ENCODE measurements around the gene DFFA. TPM values are rescaled to one million over a fixed set of nuclear protein-coding genes. Genes with fewer than 3 reads are reported as not detected.
A peak's percentile ranks its signal among the peaks of the same experiment; 100 is the strongest.
"Not testable (repeated sequence)": the region's sequence is repeated elsewhere in the genome, so short reads cannot be mapped to it uniquely, and the experiment has no call there.

Gene DFFA
- polyA plus RNA-seq, 1 experiment = 33.6 TPM

DNA sequence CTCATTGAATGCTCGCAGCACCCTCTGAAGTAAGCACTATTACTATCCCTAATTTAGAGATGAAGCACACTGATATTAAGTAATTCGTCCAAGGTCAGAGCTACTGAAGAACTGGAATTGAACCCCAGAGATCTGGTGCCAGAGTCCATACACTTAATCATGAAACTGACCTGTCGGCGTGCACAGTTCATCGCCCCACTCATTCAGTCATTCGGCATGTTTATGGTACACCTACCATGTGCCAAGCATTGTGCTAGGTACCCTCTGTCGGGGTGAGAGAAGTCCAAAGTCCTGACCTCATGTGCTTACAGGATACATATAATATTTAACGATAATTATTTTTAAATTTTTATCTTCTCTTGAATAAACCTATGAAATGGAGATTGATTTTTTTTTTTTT, 47.7 kb downstream of the DFFA start:
- ChIA-PET CTCF (interaction anchor here (0.7 to 3.5 kb wide), 3 partner anchors 37 to 69 kb away, joined by 4 to 27 read pairs (median 5); no protein-coding TSS in a partner anchor), POLR2A (interaction anchor here (0.6 to 1.0 kb wide), 3 partner anchors 9 to 26 kb away, joined by 3 to 6 read pairs (median 3); no protein-coding TSS in a partner anchor)
- Histone ChIP-seq H3K4me3 (ENCODE audit: low read depth, low read length) (no peak overlapping the region), H3K27me3 (ENCODE audit: control insufficient read depth, insufficient read depth, low read length) (no peaks in the 10 kb centered on the region), H3K27ac (ENCODE audit: low read depth, low read length) (no peak overlapping the region), H3K9me3 (ENCODE audit: control insufficient read depth, insufficient read depth, low read length) (no peaks in the 10 kb centered on the region)
- TF ChIP-seq, protein P1, sequence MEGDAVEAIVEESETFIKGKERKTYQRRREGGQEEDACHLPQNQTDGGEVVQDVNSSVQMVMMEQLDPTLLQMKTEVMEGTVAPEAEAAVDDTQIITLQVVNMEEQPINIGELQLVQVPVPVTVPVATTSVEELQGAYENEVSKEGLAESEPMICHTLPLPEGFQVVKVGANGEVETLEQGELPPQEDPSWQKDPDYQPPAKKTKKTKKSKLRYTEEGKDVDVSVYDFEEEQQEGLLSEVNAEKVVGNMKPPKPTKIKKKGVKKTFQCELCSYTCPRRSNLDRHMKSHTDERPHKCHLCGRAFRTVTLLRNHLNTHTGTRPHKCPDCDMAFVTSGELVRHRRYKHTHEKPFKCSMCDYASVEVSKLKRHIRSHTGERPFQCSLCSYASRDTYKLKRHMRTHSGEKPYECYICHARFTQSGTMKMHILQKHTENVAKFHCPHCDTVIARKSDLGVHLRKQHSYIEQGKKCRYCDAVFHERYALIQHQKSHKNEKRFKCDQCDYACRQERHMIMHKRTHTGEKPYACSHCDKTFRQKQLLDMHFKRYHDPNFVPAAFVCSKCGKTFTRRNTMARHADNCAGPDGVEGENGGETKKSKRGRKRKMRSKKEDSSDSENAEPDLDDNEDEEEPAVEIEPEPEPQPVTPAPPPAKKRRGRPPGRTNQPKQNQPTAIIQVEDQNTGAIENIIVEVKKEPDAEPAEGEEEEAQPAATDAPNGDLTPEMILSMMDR (IDR thresholded peaks at IDR 0.05; ENCODE audit: low read depth, low read length) = no peak
- no peak for DNase-seq (ENCODE audit: low read depth, low spot score)

DNA sequence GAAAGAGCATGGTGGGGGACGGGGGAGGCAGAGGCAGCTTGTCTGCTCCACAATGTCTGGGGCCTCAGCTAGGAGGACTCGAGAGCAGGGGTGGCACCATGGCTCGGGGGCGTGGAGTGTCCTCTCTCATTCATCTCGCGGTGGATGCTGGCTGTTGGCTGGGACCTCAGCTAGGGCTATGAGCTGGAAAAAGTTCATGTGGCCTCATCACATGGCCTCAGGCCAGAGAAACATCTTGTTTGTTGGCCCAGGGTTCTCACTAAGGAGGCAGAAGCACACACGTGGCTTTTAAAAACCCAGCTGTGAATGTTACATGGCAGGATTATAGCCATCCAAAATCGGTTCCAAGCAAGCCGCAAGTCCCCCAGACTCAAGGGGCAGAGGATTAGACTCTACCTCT, 48.3 kb downstream of the DFFA start:
- CTCF ChIA-PET = interaction anchor here (1.1 to 3.5 kb wide), 2 partner anchors 36 to 46 kb away, joined by 5 to 27 read pairs; no protein-coding TSS in a partner anchor
- Histone ChIP-seq H3K27ac (ENCODE audit: low read depth, low read length) (peak overlapping the region; percentile 61), H3K4me3 (ENCODE audit: low read depth, low read length) (no peak overlapping the region), H3K27me3 (ENCODE audit: control insufficient read depth, insufficient read depth, low read length) (no peaks in the 10 kb centered on the region), H3K9me3 (ENCODE audit: control insufficient read depth, insufficient read depth, low read length) (no peaks in the 10 kb centered on the region)
- POLR2A ChIA-PET = interaction anchor here (0.5 to 1.0 kb wide), 5 partner anchors 9 to 660 kb away, joined by 3 to 6 read pairs (median 3); no protein-coding TSS in a partner anchor
- DNase-seq (ENCODE audit: low read depth, low spot score) = no peak
- TF ChIP-seq, protein P1 (IDR thresholded peaks at IDR 0.05; ENCODE audit: low read depth, low read length) = no peak

DNA sequence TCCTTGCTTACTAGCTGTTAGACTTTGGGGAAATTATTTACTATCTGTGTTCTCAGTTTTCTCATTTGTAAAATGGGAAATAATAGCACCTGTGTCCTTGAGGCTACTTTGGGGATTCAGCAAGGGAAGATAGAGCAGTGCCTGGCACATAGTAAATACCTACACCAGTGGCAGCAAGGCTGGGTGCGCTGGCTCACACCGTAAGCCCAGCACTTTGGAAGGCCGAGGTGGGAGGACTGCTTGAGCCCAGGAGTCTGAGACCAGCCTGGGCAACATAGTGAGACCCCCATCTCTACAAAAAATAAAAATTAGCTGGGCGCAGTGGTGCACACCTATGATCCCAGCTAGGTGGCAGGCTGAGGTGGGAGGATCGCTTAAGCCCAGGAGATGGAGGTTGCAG, 50.7 kb downstream of the DFFA start:
- TF ChIP-seq, protein P1 (IDR thresholded peaks at IDR 0.05; ENCODE audit: low read depth, low read length) = no peak
- H3K4me3 ChIP-seq (ENCODE audit: low read depth, low read length) = no peak overlapping the region
- no peaks in the 10 kb centered on the region for H3K27me3 ChIP-seq (ENCODE audit: control insufficient read depth, insufficient read depth, low read length)
- H3K27ac ChIP-seq (ENCODE audit: low read depth, low read length) = no peak overlapping the region
- ChIA-PET CTCF (no interaction called here), POLR2A (no interaction called here)
- H3K9me3 ChIP-seq (ENCODE audit: control insufficient read depth, insufficient read depth, low read length) = no peaks in the 10 kb centered on the region
- DNase-seq (ENCODE audit: low read depth, low spot score) = no peak

DNA sequence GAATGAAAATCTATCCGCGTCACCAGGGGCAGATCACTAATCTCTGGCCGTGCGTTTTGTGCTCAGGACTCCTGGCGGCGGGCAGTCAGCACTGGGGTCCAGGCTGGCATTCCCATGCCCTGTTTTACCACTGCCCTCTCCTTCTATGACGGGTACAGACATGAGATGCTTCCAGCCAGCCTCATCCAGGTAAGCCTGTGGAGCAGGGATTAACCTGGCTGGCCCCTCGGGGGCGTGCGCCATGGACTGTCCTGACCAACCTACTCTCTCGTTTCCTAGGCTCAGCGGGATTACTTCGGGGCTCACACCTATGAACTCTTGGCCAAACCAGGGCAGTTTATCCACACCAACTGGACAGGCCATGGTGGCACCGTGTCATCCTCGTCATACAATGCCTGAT, 53.0 kb downstream of the DFFA start:
- Histone ChIP-seq H3K4me3 (ENCODE audit: low read depth, low read length) (no peak overlapping the region), H3K27ac (ENCODE audit: low read depth, low read length) (no peak overlapping the region), H3K27me3 (ENCODE audit: control insufficient read depth, insufficient read depth, low read length) (no peaks in the 10 kb centered on the region), H3K9me3 (ENCODE audit: control insufficient read depth, insufficient read depth, low read length) (no peaks in the 10 kb centered on the region)
- DNase-seq (ENCODE audit: low read depth, low spot score) = no peak
- ChIA-PET POLR2A (no interaction called here), CTCF (interaction anchor here (1.4 kb wide), 1 partner anchor 32 kb away, joined by 3 read pairs; no protein-coding TSS in a partner anchor)
- TF ChIP-seq, protein P1 (IDR thresholded peaks at IDR 0.05; ENCODE audit: low read depth, low read length) = no peak

DNA sequence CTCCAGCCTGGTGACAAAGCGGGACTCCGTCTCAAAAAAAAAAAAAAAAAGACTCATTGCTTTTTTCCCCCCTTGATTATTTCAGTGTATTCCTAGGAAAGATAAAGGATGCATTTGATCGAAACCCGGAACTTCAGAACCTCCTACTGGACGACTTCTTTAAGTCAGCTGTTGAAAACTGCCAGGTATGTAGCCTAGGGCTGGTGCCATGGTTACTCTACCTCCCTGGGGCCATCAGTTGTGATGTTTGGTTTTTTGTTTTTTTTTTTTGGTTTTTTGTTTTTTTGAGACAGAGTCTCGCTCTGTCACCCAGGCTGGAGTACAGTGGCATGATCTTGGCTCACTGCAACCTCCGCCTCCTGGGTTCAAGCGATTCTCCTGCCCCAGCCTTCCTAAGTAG, 53.6 kb downstream of the DFFA start:
- H3K4me3 ChIP-seq (ENCODE audit: low read depth, low read length); H3K27me3 ChIP-seq (ENCODE audit: control insufficient read depth, insufficient read depth, low read length); POLR2A ChIA-PET; H3K9me3 ChIP-seq (ENCODE audit: control insufficient read depth, insufficient read depth, low read length); H3K27ac ChIP-seq (ENCODE audit: low read depth, low read length); DNase-seq (ENCODE audit: low read depth, low spot score): not testable (repeated sequence)
- CTCF ChIA-PET = interaction anchor here (0.7 kb wide), 1 partner anchor 12 kb away, joined by 4 read pairs; the partner anchor contains the start of gene CENPS

DNA sequence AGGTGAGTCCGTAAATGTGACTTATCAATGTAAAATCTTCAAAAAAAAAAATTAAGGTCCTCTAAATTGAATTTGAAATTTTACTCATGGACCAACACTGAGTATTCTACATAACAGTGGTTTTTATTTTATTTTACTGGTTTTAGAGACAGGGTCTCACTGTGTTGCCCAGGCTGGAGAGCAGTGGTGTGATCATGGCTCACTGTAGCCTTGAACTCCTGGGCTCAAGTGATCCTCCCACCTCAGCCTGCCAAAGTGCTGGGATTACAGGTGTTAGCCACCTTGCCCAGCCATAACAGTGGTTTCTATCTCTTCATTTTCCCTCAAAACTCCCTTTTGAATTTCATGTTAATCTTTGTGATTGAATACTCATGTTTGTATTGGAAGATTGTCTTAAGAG, 56.4 kb downstream of the DFFA start:
- H3K27me3 ChIP-seq (ENCODE audit: control insufficient read depth, insufficient read depth, low read length); H3K27ac ChIP-seq (ENCODE audit: low read depth, low read length); DNase-seq (ENCODE audit: low read depth, low spot score); H3K4me3 ChIP-seq (ENCODE audit: low read depth, low read length); H3K9me3 ChIP-seq (ENCODE audit: control insufficient read depth, insufficient read depth, low read length): not testable (repeated sequence)
- POLR2A ChIA-PET = interaction anchor here (1.0 to 2.9 kb wide), 7 partner anchors 8 to 206 kb away, joined by 4 to 10 read pairs (median 6); partner anchors contain the start of genes KIF1B and PGD
- CTCF ChIA-PET = interaction anchor here (0.6 to 1.7 kb wide), 4 partner anchors 12 to 1430 kb away, joined by 3 to 7 read pairs (median 4); partner anchors contain the start of gene CENPS
